Large intestine (tissue), 3 donors: ENCODE data around the gene CTNS. TPM values are rescaled to one million over a fixed set of nuclear protein-coding genes. Genes with fewer than 3 reads are reported as not detected.

ENCODE experiments used
- DNase-seq, 2 donors: peaks; one replicate each; pipeline versions ENCODE4 v3.0.0 to v3.0.0-alpha.2; 2013
- H3K27ac ChIP-seq: one replicate; pipeline ENCODE4 v1.5.1; 2013; ENCODE audit warnings: low read length
- H3K27me3 ChIP-seq: 2 replicates; pipeline ENCODE4 v1.6.1; 2013; ENCODE audit warnings: low read length; ENCODE audit not compliant: control insufficient read depth, insufficient read depth
- H3K36me3 ChIP-seq: 2 replicates; pipeline ENCODE4 v1.6.1; 2013; ENCODE audit warnings: low read length; ENCODE audit not compliant: control insufficient read depth, insufficient read depth
- H3K4me1 ChIP-seq: one replicate; pipeline ENCODE4 v1.6.1; 2013; ENCODE audit warnings: low read length; ENCODE audit not compliant: control insufficient read depth, insufficient read depth
- H3K4me3 ChIP-seq: one replicate; pipeline ENCODE4 v1.5.1; 2013; ENCODE audit warnings: low read length
- H3K9me3 ChIP-seq: one replicate; pipeline ENCODE4 v1.6.1; 2013; ENCODE audit warnings: mild to moderate bottlenecking, low read depth, low read length, moderate library complexity; ENCODE audit not compliant: control insufficient read depth
- WGBS: methylation state at CpG from one replicate; pipeline ENCODE4 v1.1.5; 2013; ENCODE audit warnings: low lambda C conversion rate; ENCODE audit not compliant: insufficient coverage; 5-methylcytosine and 5-hydroxymethylcytosine counted together
- polyA plus RNA-seq: library from polyadenylated mRNA; unstranded; fragments of 120-200 nt; gene quantifications from one replicate; pipeline ENCODE4 v1.2.1, GENCODE V29; 2013

Gene CTNS
- polyA plus RNA-seq, 1 donor: 21.7 TPM

GRCh38 chr17:3682033-3682432 lies 45.5 kb downstream of the CTNS start:
- no CpG with 5 or more reads among the region's 12 CpGs for WGBS
- Histone ChIP-seq H3K27ac (no peak overlapping the region), H3K36me3 (no peaks in the 10 kb centered on the region), H3K27me3 (peaks cover 19% of the 10 kb centered on the region), H3K9me3 (no peaks in the 10 kb centered on the region), H3K4me1 (no peaks in the 10 kb centered on the region), H3K4me3 (no peak overlapping the region)
- DNase-seq: no peak

GRCh38 chr17:3683054-3683511 lies 46.5 kb downstream of the CTNS start:
- no peak overlapping the region for H3K4me3 ChIP-seq
- no peaks in the 10 kb centered on the region for H3K4me1 ChIP-seq
- no CpG with 5 or more reads among the region's 10 CpGs for WGBS
- no peaks in the 10 kb centered on the region for H3K9me3 ChIP-seq
- peaks cover 19% of the 10 kb centered on the region for H3K27me3 ChIP-seq
- no peaks in the 10 kb centered on the region for H3K36me3 ChIP-seq
- H3K27ac ChIP-seq: no peak overlapping the region
- no peak for DNase-seq

DNA sequence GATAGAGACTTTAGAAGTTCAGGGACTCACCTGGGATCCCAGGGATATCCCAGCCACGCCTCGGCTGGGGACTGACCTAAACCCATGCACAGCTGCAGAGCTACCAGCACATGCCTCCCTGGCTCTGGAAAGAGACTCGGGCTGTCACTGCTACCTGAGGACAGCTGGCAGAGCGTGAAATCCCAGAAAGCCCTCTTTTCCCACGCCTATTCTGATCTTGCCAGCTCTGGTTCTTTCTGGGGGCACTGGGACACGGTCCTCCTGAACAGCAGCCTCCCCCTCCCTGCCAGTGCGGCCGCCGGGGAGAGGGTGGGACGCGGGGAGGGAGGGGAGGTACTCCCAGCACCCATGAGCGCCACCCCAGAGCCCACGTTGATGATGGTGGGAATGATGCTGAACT lies 48.6 kb downstream of the CTNS start:
- H3K36me3 ChIP-seq: no peaks in the 10 kb centered on the region
- H3K27ac ChIP-seq: no peak overlapping the region
- no peak overlapping the region for H3K4me3 ChIP-seq
- H3K27me3 ChIP-seq: peaks cover 19% of the 10 kb centered on the region
- no peak for DNase-seq
- peaks cover 3% of the 10 kb centered on the region for H3K9me3 ChIP-seq
- WGBS: no CpG with 5 or more reads among the region's 13 CpGs
- H3K4me1 ChIP-seq: no peaks in the 10 kb centered on the region

- H3K4me3 ChIP-seq: no peak overlapping the region
- no peak overlapping the region for H3K27ac ChIP-seq
- no CpG with 5 or more reads among the region's 19 CpGs for WGBS
- peaks cover 3% of the 10 kb centered on the region for H3K9me3 ChIP-seq
- H3K36me3 ChIP-seq: no peaks in the 10 kb centered on the region
- peaks cover 27% of the 10 kb centered on the region for H3K27me3 ChIP-seq
- H3K4me1 ChIP-seq: no peaks in the 10 kb centered on the region
- DNase-seq: no peak
These were observed 51.5 kb downstream of the CTNS start for GRCh38 chr17:3688027-3688553.

GRCh38 chr17:3688852-3689261 lies 52.3 kb downstream of the CTNS start:
- WGBS: no CpG with 5 or more reads among the region's 14 CpGs
- Histone ChIP-seq H3K27ac (no peak overlapping the region), H3K4me1 (no peaks in the 10 kb centered on the region), H3K36me3 (no peaks in the 10 kb centered on the region), H3K9me3 (peaks cover 3% of the 10 kb centered on the region), H3K27me3 (peaks cover 30% of the 10 kb centered on the region), H3K4me3 (no peak overlapping the region)
- DNase-seq: no peak

DNA sequence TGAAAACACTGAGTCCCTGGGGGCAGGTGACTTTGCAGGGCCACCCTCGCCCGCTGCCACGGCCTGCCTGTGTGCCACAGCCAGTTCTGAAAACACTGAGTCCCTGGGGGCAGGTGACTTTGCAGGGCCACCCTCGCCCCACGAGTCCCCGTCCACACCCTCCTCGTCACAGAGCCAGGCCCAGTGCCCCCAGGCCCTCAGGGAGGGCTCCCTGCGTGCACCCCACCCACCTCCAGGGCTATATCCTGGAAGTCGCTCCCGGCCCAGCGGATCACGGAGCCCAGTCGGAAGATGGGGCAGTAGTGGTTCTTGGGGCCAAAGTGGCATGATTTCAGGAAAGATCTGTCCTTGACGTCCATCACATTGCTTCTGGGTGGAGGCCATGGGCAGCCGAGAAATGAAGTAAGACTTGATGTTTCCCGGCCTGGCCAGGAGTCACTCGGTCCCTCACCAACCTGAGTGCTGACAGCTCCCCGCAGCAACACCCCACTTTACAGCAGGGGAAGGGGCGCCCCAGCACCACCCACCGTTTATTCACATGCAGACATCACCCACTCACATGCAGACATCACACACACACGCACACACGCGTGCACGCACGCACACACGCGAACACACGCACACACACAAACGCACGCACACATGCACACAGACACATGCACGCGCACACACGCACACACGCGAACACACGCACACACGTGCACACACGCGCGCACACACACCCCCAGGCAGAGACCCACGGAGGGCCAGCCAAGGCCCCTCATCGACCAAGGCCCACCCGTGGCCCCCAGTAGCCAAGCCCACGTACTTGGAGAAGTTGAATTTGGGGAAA lies 52.9 kb downstream of the CTNS start:
- Histone ChIP-seq H3K27me3 (peaks cover 30% of the 10 kb centered on the region), H3K36me3 (no peaks in the 10 kb centered on the region), H3K4me3 (no peak overlapping the region), H3K27ac (no peak overlapping the region), H3K4me1 (no peaks in the 10 kb centered on the region), H3K9me3 (peaks cover 3% of the 10 kb centered on the region)
- DNase-seq: no peak
- WGBS: no CpG with 5 or more reads among the region's 44 CpGs

DNA sequence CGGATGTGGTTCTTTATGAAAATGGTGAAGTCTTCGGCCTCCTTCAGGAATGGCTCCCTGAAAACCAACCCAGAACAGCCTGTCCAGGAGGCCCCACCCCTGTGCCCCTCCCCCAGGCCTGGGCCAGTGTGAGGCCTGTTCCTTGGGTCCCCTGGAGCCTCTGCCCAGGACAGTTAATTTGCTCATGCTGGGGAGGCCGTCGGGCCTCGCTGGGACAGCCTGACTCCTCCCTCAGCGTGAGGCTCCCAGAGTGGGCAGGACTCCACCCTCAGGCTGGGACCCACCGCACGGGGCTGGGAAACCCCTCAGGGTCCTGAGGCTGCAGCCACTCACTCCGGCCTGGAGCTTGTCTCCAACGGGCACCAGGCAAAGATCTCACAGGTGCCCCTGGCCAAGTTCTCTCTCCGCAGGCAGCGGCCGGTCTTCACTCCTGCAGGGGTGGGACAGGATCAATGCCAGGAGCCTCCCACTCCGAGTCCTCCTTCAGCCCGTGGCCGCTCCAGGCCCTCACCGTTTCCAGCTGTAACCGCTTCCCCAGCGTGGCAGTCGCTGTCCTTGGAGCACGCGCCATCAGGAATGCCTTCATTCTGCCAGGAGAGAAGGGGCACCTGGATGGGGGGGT lies 53.6 kb downstream of the CTNS start:
- H3K4me1 ChIP-seq: peaks cover 2% of the 10 kb centered on the region
- H3K27ac ChIP-seq: no peak overlapping the region
- no peak overlapping the region for H3K4me3 ChIP-seq
- no peak for DNase-seq
- peaks cover 31% of the 10 kb centered on the region for H3K27me3 ChIP-seq
- no CpG with 5 or more reads among the region's 22 CpGs for WGBS
- peaks cover 3% of the 10 kb centered on the region for H3K9me3 ChIP-seq
- H3K36me3 ChIP-seq: no peaks in the 10 kb centered on the region

- no peak overlapping the region for H3K27ac ChIP-seq
- no peak for DNase-seq
- WGBS: 80% methylated on average over 1 of the region's 16 CpGs
- peaks cover 10% of the 10 kb centered on the region for H3K4me1 ChIP-seq
- no peak overlapping the region for H3K4me3 ChIP-seq
- H3K9me3 ChIP-seq: peaks cover 3% of the 10 kb centered on the region
- H3K36me3 ChIP-seq: no peaks in the 10 kb centered on the region
- peaks cover 42% of the 10 kb centered on the region for H3K27me3 ChIP-seq
These were observed 55.1 kb downstream of the CTNS start for GRCh38 chr17:3691617-3692067.

- no CpG with 5 or more reads among the region's 9 CpGs for WGBS
- H3K9me3 ChIP-seq: peaks cover 3% of the 10 kb centered on the region
- H3K27me3 ChIP-seq: peaks cover 48% of the 10 kb centered on the region
- no peak for DNase-seq
- H3K4me1 ChIP-seq: peaks cover 10% of the 10 kb centered on the region
- H3K27ac ChIP-seq: no peak overlapping the region
- no peak overlapping the region for H3K4me3 ChIP-seq
- no peaks in the 10 kb centered on the region for H3K36me3 ChIP-seq
These were observed 55.8 kb downstream of the CTNS start for GRCh38 chr17:3692346-3692745.

DNA sequence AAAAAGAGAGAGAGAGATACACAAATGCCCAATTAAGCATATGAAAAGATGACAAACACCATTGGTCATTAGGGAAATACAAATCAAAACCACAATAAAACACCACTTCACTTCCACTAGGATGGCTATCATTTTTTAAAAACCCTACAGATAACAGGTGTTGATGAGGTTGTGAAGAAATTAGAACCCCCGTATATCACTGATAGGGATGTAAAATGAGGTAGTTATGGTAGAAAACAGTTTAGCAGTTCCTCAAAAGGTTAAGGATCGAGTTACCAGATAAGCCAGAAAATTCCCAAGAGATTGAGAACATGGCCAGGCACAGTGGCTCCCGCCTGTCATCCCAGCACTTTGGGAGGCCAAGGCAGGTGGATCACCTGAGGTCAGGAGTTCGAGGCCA lies 56.6 kb downstream of the CTNS start:
- Histone ChIP-seq H3K9me3 (peaks cover 3% of the 10 kb centered on the region), H3K27me3 (peaks cover 56% of the 10 kb centered on the region), H3K4me1 (peaks cover 10% of the 10 kb centered on the region), H3K4me3 (no peak overlapping the region), H3K36me3 (no peaks in the 10 kb centered on the region), H3K27ac (no peak overlapping the region)
- DNase-seq: no peak
- WGBS: no CpG with 5 or more reads among the region's 4 CpGs
